HG03432 (cell line): ENCODE measurements around the gene PPP1R3A.
"Not testable (repeated sequence)": the region's sequence is repeated elsewhere in the genome, so short reads cannot be mapped to it uniquely, and the experiment has no call there.

Source experiments
- ATAC-seq: cut with Tn5 transposase; IDR thresholded peaks from one replicate; pipeline ENCODE4 v1.9.1; 2021; ENCODE audit warnings: mild to moderate bottlenecking, moderate library complexity; ENCODE audit not compliant: unreplicated experiment

The PPP1R3A gene, protein sequence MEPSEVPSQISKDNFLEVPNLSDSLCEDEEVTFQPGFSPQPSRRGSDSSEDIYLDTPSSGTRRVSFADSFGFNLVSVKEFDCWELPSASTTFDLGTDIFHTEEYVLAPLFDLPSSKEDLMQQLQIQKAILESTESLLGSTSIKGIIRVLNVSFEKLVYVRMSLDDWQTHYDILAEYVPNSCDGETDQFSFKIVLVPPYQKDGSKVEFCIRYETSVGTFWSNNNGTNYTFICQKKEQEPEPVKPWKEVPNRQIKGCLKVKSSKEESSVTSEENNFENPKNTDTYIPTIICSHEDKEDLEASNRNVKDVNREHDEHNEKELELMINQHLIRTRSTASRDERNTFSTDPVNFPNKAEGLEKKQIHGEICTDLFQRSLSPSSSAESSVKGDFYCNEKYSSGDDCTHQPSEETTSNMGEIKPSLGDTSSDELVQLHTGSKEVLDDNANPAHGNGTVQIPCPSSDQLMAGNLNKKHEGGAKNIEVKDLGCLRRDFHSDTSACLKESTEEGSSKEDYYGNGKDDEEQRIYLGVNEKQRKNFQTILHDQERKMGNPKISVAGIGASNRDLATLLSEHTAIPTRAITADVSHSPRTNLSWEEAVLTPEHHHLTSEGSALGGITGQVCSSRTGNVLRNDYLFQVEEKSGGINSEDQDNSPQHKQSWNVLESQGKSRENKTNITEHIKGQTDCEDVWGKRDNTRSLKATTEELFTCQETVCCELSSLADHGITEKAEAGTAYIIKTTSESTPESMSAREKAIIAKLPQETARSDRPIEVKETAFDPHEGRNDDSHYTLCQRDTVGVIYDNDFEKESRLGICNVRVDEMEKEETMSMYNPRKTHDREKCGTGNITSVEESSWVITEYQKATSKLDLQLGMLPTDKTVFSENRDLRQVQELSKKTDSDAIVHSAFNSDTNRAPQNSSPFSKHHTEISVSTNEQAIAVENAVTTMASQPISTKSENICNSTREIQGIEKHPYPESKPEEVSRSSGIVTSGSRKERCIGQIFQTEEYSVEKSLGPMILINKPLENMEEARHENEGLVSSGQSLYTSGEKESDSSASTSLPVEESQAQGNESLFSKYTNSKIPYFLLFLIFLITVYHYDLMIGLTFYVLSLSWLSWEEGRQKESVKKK

DNA sequence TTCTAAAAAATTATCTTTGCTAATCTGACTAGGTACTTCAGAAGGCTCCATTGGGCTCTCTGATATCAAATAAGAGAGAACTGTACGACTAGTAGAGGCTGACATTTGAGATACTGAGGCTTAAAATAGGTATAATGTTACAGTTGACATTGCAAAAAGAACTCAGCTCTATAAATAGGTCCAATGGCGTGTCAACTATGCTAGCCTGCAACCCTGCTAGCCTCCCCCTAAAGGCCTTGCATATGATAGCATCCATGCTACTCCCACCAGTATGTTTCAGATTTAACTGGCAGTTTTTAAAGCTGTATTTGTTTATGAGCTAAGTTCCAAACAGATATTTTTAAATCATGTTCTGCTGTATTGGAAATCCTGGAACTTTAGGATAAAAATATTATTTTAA, at the start of gene PPP1R3A:
TSS of gene PPP1R3A (minus strand) at position 64 of the 400 bp plus-strand sequence. CDS start at position 51, 13 bp downstream.
- ATAC-seq = no peak

DNA sequence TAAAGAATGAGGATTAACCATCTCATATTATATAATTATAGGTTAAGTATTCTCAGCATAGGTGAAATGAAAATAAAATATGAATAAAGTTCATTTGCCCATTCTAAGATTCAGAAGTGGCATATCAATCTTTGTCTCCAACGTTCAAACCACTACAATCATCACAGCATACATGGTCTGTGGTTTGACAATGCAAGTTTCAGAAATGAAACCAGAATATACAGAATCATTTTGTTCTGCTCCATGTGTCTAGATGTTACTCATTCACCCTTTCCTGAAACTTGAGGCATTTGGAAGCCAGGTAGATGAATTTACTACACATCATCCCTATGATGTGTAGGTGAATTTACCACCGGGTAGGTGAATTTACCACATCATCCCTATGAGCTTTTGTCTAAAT, 44.5 kb upstream of the PPP1R3A start:
- ATAC-seq = no peak

DNA sequence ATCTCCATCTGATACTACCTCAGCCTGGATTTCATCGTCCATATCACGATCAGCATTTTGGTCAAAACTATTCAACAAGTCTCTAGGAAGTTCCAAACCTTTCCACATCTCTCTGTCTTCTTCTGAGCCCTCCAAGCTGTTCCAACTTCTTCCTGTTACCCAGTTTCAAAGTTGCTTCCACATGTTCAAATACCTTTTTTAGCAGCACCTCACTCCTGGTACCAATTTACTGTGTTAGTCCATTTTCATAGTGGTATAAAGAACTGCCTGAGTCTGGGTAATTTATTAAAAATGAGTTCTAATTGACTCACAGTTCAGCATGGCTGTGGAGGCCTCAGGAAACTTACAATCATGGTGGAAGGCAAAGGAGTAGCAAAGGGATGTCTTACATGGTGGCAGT, 41.1 kb upstream of the PPP1R3A start:
- ATAC-seq = no peak

DNA sequence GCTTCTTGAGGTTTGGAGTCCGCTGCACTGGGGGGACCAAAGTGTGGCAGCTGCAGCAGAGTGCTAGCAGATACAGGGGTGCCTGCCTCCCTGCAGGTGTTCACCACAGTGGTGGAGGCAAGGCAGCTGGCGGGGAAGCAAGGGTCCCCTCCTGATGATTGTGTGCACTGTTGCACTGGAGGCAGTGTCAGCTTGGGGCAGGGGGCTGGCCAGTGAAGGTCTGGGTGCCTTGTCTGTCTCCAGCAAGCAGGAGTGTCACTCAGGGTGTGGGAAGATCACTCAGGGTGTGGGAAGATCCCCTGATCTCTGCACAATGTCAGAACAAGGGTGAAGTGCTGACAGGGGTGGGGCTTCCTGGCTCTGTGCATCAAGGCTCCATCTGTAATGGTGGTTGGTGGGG, 36.3 kb upstream of the PPP1R3A start:
- no peak for ATAC-seq

DNA sequence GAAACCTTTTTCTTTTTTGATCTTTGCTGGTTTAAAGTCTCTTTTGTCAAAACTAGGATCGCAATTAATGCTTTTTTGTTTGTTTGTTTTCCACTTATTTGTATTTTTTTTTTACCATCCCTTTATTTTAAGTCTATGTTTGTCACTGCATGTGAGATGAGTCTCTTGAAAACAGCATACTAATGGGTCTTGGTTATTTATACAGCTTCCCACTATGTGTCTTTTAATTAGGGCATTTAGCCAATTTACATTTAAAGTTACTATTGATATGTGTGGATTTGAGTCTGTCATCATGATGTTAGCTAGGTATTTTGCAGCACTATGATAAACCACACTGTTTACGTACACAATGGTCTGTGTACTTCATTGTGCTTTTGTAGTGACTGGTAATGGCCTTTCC, 34.7 kb upstream of the PPP1R3A start:
- ATAC-seq = no peak

DNA sequence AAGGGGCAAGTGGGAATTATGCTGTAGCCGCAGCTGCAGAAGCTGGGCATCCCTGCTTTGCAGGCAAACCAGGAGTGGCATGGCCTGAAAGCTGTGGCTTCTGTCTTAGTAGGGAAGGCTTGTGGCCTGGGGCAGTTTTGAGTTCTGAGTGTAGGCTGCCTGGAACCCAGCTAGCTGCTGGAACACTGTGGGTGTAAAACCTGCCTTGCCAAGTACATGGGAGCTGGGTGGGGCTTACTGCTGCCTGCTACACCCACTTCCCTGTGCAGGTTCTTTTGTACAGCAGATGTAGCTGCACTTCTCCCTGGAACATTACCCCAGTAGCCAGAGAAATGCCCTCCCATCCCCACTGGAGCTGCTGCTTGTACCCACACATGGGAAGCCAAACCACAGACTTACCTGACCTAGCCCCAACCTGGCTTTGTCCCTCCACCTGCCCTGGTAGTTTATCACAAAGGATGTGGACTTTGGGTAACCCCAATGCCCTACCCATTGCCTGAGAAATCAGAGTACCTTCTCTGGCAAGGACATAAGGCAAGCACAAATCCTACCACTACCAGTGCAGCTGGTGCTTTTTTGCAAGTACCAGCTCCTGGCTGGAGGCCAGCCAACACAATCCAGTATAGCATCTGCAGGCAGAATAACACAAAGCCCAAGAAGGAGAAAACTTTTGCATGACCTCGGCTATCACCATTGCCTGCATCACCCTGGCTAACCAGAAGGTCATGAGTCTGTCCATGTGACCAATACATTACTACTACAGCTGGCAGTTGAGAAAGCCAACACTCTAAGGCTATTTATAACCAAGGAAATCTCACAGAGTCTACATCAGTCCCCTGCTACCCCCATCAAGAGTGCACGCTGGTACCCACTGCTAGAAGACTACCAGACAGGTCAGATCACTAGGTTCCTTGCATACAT, 26.5 kb upstream of the PPP1R3A start:
- no peak for ATAC-seq

DNA sequence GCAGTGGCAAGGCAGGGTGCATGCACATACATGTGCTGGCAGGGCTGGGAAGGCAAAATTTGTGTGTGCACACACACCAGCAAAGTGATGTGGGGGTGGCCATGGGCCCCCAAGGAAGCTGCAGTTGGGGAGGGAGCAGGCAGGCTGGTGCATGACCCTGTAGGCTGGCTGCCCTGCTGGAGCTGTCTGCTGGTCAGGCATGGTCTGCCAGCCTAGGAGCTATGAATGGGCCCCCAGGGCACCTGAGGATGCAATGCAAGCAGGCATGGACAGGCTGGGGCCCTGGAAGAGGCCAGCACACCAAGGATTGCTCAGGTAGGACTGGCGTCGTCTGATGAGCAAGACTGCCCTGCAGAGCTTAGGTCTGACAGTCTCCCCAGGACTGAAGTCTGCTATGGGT, 18.2 kb upstream of the PPP1R3A start:
- ATAC-seq = no peak

DNA sequence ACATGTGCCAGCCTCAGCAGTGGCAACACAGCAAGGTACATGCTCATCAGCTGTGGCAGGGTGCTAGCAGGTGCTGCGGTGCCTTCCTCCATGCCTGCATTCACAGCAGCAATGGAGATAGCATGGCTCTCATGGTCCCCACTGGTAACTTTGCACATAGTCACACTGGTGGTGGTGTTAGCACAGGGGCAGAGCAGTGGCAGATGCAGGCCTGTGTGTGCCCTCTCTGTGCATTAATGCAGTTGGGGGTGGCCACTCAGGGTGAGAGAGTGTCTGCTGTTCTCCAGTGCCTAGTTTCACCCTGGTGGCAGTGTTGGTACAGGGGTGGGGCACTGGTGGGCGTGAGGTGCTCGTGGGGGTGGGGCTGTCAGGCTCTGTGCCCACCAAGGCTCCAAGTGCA, 17.7 kb upstream of the PPP1R3A start:
- no peak for ATAC-seq

DNA sequence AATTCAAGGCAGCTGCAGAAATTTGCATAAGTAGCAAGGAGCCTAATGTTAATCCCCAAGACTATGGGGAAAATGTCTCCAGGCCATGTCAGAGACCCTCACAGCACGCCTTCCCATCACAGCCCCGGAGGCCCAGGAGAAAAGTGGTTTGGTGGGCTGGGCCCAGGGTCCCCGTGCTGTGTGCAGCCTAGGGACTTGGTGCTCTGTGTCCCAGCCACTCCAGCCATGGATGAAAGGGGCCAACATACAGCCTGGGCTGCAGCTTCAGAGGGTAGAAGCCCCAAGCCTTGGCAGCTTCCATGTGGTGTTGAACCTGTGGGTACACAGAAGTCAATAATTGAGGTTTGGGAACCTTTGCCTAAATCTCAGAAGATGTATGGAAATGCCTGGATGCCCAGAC, 10.6 kb upstream of the PPP1R3A start:
- ATAC-seq = not testable (repeated sequence)

DNA sequence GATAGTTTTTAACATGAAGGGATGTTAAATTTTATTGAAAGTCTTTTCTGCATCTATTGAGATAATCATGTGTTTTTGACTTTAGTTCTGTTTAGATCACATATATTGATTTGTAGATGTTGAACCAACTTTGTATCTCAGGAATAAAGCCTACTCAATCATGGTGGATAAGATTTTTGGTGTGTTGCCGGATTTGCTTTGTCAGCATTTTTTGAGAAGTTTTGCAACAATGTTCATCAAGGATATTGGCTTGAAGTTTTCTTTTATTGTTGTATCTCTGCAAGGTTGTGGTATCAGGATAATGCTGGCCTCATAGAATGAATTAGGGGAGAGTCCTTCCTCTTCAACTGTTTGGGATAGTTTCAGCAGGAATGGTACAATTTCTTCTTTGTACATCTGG, 9.3 kb upstream of the PPP1R3A start:
- ATAC-seq = no peak

DNA sequence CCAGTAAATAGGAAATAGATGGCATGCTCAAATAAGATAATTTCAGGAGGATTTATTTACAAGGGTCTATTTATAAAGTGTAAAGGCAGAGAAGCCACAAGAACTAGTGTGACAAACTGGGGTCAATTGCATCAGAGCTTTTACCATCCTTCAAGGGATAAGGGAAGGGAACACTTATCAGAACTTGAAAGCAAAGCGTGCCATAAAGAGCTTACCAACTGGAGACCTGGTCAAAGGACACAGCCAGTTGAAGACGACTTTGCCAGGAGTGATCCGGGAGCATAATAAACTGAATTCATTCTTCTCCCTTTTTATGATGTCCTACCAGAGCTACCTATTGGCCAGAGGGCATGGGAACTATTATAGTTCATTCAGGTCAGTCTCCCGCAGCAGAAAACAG, 3.2 kb upstream of the PPP1R3A start:
- ATAC-seq = no peak

DNA sequence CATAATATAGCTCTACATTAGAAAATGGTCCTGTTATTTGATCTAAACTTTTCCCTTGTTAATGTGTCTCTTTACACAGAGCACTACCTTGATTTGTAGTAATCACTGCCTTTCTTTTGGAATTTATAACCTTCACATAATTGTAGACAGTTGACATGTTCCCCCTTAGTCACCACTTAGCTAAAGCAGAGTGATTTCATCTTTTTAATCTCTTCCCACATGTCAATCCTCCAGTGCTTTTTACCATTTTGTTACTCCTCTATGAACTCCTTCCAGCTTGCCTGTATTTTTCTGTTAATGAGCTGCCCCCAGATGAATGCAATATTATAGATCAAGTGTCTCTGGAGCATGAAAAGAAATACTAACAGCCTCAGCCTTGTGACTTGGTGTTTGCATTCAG, 2.6 kb upstream of the PPP1R3A start:
- ATAC-seq = no peak

DNA sequence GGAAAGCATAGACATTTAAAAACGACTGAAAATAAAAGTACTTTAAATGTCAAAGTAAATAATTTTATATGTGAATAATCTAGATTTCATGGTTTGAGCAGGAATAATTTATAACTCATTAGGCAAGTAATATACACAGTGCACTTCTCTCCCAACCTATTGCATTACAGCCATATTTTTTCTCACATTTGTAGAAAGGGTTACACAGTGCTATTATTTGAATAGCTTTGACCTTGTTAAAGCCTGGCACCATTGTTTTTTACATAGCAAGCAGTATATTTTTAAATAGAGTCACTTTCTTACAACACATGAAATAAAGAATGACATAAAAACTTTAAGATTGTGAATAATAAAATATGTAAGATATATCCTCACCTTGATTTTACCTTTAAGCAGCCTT, 969 bp downstream of the PPP1R3A start:
- ATAC-seq = no peak

DNA sequence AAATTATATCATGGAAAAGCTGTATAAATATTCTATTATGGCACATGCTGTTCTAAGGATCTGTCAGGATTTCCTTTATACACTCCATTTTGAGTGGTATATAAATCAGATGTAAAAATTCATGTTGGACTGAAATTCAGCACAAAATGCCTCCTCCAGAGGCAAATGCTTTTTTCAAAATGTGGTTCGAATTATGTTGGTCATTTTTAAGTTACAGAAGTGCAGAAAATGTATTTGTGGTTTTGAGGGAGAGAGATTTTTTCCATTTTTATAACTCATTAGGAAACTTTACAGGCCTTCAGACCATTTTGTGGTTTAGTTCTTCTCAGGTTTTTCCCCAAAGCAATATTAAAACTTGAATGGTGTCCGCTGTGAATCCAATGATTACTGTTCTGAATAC, 2.9 kb downstream of the PPP1R3A start:
- no peak for ATAC-seq

DNA sequence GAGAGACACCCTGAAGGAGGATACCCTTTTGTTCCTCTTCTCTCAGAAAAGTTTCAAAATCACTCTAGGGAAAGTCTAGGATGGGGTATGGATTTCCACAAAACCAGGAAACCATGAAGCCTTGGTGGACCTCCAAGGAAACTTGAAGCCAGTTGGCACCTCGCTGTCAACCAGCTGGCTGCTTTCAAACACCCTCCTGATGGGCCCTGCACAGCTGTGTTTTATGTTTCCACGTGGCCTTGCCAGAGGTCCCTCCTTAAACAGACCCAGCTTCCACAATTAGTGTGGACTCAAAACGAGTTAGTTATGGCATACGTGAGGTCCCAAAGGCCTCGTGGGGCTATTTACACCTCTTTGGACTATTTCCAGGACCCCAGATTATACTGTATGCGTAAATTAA, 5.9 kb downstream of the PPP1R3A start:
- no peak for ATAC-seq

DNA sequence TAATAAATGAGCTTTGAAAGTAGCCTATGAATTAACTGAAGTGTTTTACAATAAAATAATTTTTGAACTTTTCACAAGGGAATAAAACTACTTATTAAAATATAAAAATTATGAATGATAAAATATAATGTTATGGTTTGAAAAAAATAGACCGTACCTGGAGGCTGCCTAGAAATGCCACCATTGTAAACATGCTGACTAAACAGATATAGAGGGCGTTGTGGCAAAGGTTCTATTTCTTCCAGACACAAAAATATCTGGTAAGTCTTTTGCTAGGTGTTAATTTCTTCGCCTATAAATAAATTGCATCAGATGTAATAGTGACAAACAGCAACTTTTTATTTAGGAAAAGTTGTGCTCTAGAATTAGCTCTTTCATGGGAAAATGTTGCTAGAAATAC, 11.2 kb downstream of the PPP1R3A start:
- no peak for ATAC-seq

DNA sequence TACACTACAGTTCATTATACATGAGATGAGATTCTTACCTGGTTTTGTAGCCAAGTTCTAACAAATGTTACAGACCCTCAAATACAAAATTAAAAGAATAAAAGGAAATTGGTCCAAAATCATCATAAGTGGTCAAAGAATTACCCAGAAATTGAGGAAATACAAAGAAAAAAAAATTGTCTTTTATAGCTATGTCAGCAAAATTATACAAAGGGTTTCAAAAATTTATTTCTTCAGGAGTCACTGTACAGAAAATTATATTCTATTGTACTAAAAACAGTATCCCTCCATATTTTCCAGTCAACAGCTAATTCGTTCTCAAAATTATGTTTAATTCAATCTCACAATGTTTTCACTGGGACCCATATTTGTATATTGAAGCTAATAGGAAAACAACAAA, 14.3 kb downstream of the PPP1R3A start:
- no peak for ATAC-seq

DNA sequence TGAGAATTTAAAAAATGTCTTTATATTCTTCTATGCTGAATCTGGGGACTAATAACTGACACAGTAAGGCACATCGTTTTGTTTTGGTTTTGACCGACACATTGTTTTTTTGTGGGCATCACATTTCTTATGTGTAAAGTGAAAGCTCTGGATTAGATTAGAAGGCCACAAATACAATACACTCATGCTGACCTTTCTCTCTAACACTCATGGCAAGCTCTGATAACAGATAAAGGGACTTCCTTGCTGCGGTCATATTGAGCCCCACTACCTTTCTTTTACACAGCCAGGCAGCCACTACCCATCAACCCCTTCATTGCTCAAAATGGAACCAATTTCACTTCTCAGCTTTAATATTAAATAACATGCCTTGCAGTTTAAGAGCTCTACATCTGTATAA, 26.0 kb downstream of the PPP1R3A start:
- no peak for ATAC-seq

DNA sequence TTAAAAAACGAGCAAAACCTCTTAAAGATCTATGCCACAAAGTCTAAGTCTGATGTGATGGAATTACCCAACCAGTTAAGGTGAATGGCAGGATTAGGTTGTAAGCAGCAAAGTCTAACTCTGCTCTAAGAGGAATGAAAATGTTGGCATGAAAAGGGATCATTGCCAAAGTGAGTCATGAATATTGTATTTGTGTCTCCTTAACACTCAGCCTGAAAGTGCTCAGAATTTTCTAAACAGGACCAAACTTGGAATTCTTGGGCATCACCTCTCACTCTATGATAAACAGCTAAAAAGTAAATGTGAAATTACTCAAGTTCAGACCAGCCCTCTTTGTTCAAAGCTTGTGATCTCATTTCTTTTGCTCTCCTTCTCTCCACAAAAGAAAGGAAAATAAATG, 27.0 kb downstream of the PPP1R3A start:
- no peak for ATAC-seq

DNA sequence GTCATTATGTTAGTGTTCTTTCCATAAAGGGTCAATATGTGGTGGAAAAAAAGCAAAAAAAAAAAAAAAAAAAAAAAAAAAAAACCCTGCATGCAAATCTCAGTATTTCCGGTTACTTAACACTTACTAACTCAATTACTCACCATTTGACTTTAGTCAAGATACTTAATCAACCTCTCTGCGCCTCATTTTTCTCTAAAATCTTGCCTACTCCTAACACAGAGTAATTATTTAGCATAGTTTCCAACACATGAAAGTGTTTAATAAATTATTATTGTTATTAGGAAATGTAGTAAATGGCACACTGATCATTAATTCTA, 27.8 kb downstream of the PPP1R3A start:
- no peak for ATAC-seq
